Smooth muscle cell of the brain vasculature (primary cell): ENCODE data around the gene FIGNL2.

Source experiments
- DNase-seq: peaks from one replicate; pipeline ENCODE4 v3.0.0-alpha.2; 2012; ENCODE audit warnings: low read depth, low spot score

The FIGNL2 gene

DNA sequence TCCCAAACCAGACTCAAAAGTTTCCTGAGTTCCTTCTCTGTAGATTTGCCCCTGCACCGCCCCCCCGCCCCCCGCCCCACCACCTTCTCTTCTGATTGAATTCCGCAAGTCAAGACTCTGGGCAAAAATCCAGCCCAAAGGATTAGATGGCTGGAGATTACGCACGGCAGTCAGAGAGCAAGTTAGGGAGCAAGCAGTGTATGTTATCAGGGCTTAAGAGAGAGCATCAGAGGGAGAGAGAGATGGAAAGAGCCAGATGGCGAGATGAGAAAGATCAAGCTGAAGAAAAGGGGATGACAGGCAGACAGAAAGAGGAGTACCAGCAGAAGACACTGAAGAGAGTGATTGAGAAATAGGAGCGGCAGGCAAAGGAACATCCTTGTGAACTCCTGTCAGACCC, 25.5 kb upstream of the FIGNL2 start:
- no peak for DNase-seq

- DNase-seq = no peak
Observed at GRCh38 chr12:51873251-51873994, 24.9 kb upstream of the FIGNL2 start.

- no peak for DNase-seq
Observed at GRCh38 chr12:51872689-51872981, 24.1 kb upstream of the FIGNL2 start.

GRCh38 chr12:51871918-51872688, 23.6 kb upstream of the FIGNL2 start:
- no peak for DNase-seq

GRCh38 chr12:51871126-51871525, 22.6 kb upstream of the FIGNL2 start:
- no peak for DNase-seq

GRCh38 chr12:51870504-51870903, 22.0 kb upstream of the FIGNL2 start:
- DNase-seq = no peak

DNA sequence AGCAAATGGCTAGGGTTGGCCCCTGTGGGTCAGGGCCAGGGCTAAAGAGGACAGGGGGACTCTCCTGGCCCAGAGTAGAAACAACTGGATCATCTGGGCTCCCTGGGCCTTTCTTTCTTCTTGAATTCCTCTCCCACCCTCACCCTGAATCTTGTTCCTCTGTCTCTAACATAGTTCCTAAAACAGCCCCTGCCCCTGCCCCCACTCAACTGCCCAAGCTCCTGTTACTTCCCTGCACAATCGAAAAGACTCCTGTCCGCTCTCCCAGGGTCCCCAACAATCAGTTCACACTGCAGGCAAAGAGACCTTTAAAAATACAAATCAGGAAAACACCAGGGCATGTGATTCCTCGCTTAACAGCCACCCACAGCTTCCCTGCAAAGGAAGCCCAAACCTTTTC, 21.4 kb upstream of the FIGNL2 start:
- no peak for DNase-seq

- no peak for DNase-seq
Observed at GRCh38 chr12:51869496-51869865, 21.0 kb upstream of the FIGNL2 start.

- no peak for DNase-seq
Observed at GRCh38 chr12:51868821-51869495, 20.4 kb upstream of the FIGNL2 start.

GRCh38 chr12:51867796-51868428, 19.4 kb upstream of the FIGNL2 start:
- no peak for DNase-seq

DNA sequence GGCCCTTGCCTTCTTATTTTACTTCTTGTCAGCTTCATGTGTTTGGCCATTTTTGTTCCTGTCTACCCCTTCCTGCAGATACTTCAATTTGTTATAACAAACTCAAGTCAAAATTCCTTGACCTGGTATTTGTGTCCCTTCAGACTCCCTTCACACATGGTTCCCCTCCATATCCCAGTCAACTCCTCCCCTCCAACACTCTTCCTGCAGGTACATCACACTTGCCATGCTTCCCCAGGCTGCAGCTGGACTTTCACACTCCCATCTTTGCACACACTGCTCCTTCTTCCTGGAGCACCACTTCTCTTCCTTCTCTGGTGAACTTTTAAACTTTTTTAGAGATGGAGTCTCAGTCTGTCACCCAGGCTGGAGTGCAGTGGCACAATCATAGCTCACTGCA, 18.9 kb upstream of the FIGNL2 start:
- no peak for DNase-seq

- DNase-seq = no peak
Observed at GRCh38 chr12:51866762-51867161, 18.2 kb upstream of the FIGNL2 start.

DNA sequence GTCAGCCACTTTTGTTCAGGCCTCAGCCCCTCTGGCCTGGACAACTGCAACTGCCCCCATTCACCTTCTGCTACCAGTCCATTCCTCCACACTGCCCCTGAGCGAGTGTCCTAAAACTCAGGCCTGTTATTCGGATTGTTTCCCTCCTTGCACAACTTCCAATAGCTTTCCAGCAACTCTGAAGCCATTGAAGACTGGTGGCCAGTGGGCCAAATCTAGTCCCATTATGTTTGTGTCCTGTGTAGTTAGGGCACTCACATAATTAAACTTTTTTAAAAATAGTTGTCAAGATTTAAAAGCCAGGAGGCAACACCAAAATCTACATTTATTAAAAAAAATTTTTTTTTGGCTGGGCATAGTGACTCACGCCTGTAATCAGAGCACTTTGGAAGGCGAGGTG, 17.8 kb upstream of the FIGNL2 start:
- no peak for DNase-seq

- no peak for DNase-seq
Observed at GRCh38 chr12:51865757-51866270, 17.3 kb upstream of the FIGNL2 start.

- no peak for DNase-seq
Observed at GRCh38 chr12:51864833-51865670, 16.5 kb upstream of the FIGNL2 start.

DNA sequence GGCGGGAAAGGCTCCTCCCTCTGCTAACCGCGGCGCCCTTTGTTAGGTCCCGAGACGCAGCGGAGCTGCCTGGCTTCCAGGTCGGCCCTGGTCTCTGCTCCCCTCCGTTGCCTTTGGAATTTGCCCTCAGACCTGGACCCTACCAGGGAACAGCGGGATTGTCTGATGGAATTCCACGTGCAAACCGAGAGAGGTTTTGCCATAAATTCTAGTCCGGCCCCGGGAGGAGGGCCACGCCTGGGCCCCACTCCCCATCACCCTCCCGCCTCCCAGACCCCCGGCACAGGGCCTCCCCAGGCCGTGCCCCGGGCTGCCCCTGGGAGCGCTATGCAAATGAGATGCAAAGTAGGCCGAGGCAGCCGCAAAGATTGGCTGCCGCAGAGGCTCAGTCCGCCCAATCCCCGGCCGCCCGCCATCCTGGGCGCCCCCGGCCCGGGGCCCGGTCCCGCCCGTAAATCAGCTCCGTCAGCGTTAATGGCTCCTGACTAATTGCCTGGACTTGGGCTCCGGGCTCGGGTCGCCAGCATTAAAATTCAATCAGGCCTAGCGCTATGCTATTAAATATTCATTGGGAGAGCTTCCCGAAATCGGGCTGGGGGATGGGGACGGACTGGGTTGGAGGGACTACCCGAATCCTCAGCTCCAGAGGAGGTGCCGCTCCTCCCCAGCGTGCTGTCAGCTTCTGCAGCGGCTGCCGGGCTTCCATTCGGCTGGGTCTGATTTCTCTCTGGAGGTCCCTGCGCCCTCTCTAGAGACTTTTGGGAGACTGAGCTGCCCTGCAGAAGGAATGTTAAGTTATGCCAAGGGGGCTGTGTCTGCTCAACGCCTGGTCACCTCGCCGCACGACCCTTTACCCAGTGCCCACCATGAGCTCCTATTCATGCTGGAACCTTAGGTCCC, 15.7 kb upstream of the FIGNL2 start:
- no peak for DNase-seq

- DNase-seq = no peak
Observed at GRCh38 chr12:51863363-51863932, 14.9 kb upstream of the FIGNL2 start.

GRCh38 chr12:51862947-51863346, 14.4 kb upstream of the FIGNL2 start:
- no peak for DNase-seq

DNA sequence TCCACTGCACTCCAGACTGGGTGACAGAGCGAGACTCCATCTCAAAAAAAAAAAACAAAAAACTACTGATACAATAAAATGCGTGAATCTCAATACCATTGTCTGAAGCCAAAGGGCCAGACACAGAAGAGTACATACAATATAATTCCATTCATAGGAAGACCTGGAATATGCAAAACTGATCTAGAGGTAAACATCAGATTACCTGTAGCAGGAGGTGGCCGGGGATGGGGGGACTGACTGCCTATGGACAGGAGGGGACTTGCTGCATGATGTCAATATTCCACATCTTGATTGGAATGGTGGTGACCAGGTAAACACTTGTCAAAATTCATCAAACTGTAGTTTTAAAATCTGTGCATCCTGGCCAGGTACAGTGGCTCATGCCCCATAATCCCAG, 12.5 kb upstream of the FIGNL2 start:
- no peak for DNase-seq
